A172 (cell line): Measurements from ENCODE around the gene KLF12. TPM values are rescaled to one million over a fixed set of nuclear protein-coding genes. Genes with fewer than 3 reads are reported as not detected.

ENCODE experiments used
- DNase-seq: peaks from one replicate; pipeline ENCODE4 v3.0.0-alpha.2; 2015; ENCODE audit warnings: low spot score
- total RNA-seq: library from RNA; depleted of rRNA; stranded (reverse); fragments of >200 nt; shearing (Covaris generic); gene quantifications from 2 replicates; pipeline ENCODE4 v1.2.3, GENCODE V29; 2014

Gene KLF12
- total RNA-seq, 1 experiment from 2014 or later = 6.8 TPM

DNA sequence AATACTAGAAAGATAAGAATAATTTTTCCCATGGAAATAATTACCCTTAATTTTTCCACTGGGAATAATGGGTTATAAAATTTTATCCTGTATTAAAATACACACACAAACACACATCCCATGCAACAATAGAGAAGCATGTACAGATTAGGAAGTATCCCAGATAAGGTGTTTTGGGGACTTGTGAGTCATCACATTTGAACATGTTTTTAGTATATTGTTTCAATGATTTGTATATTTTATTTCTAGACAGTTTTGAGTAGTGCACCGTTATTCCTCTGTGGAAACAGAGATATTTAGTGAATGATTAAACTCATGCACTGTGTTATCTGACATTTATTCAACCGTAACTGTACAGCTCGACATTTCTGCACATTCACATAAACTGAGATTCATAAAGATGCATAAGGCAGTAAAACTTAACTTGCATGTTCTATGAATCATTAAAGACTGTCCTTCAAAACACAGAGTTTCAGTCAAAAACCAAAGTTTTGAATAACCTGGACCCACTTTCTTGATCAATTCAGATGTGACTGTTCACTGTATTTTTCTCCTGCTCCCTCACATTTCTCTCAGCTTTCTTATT is 30.1 kb downstream of the KLF12 start:
- no peak for DNase-seq

DNA sequence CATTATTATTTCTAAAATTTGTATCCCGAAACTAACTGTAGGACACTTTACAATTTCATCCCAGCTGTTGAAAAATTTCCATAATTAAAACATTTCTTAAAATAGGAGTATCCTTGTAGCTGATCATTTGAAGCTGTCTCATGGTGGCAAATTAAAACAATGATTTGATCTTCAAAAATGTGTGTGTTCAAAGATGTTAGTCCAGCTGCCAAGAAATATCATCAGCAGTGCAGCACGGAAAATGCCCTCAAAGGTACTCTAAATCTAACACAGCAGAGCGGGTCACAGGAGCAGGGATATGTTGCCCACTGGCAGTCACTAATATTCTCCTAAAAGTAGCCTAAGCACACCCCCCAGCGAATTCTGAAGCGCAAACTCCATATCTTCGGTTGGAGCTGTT is 31.0 kb downstream of the KLF12 start:
- DNase-seq = no peak

- DNase-seq = no peak
Measured at GRCh38 chr13:74102691-74103090, 31.5 kb downstream of the KLF12 start.

- no peak for DNase-seq
Measured at GRCh38 chr13:74101436-74101835, 32.8 kb downstream of the KLF12 start.

- no peak for DNase-seq
Measured at GRCh38 chr13:74098077-74098476, 36.1 kb downstream of the KLF12 start.

DNA sequence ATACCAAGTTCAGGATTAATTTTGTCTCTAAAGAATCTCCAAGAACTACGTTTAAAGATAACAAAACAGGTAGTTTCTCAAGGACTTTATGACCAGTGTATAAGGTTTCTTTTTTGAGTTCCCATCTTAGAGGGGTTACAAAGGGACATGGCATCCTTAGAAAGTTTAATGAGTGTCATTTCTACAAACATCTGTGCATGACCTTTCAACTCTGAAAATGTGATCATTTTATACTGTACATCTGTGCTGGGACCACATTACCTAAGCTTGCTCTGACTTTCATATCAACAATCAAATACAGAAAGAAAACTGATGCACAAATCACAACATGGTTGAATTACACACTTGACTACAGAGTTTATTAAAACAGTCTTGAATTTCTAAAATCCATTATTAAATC is 37.1 kb downstream of the KLF12 start:
- DNase-seq = no peak

GRCh38 chr13:74093691-74094090 is 40.5 kb downstream of the KLF12 start:
- DNase-seq = no peak

GRCh38 chr13:74092711-74093110 is 41.5 kb downstream of the KLF12 start:
- no peak for DNase-seq

GRCh38 chr13:74090869-74091605 is 43.2 kb downstream of the KLF12 start:
- DNase-seq = no peak

DNA sequence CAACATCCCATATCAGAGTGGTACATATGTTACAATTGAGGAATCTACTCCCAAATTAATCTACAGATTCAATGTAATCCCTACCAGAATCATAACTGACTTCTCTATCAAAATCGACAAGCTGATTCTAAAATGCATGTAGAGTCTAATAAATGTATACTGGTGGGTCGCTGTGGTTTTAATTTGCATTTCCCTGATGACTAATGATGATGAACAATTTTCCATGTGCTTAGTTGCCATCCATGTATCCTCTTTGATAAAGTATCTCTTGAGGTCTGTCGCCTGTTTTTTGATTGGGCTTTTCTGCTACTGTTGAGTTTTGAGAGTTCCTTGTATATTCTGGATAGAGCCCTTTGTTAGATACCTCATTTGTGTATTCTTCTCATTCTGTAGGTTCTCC is 43.8 kb downstream of the KLF12 start:
- DNase-seq = no peak

GRCh38 chr13:74087357-74087756 is 46.8 kb downstream of the KLF12 start:
- DNase-seq = no peak
